Measurements from ENCODE around the gene FER. TPM values are rescaled to one million over a fixed set of nuclear protein-coding genes. Genes with fewer than 3 reads are reported as not detected.
"Not testable (repeated sequence)": the region's sequence is repeated elsewhere in the genome, so short reads cannot be mapped to it uniquely, and the experiment has no call there.

Gene FER
- total RNA-seq, 2 donors from 2014 or later, result 10.8 to 15.7 TPM

DNA sequence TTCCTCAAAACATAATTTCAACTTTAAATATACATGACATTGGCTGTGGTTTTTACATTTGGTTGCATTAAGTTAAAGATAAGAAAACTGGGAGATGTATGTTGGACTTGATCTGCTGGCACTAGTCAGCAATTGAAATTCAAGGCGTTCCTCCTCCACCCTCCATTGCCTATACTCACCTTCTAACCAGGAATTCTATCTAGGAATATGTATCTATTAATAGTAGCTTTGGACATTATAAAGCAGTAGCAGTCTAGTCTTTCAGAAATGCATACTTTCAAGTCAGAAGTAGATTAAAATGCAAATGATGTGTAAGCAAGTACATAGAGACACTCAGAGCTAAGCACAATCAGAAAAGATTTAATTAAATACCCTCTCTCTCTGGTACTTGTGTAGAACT lies 24.9 kb downstream of the FER start:
- H3K36me3 ChIP-seq, result no peaks in the 10 kb centered on the region
- intact Hi-C loops (cut with DNase I), result no loop called here

DNA sequence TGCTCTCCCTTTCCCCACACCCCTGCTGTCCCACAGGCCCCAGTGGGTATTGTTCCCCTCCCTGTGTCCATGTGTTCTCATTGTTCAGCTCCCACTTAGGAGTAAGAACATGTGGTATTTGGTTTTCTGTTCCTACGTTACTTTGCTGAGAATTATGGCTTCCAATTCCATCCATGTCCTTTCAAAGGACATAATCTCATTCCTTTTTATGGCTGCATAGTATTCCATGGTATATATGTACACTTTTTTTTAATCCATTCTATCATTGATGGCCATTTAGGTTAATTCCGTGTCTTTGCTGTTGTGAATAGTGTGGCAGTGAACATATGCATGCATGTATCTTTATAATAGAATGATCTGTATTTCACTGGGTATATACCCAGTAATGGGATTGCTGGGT lies 25.6 kb downstream of the FER start:
- no peaks in the 10 kb centered on the region for H3K36me3 ChIP-seq
- no peak overlapping the region for H3K27ac ChIP-seq
- no peak for DNase-seq
- intact Hi-C loops (cut with DNase I), result no loop called here
- no peak overlapping the region for H3K4me3 ChIP-seq
- H3K4me1 ChIP-seq, result no peaks in the 10 kb centered on the region
- H3K9ac ChIP-seq (ENCODE audit: low read depth in 2 of 2, low read length in 2 of 2), result no peak overlapping the region
- TF ChIP-seq, protein P1, sequence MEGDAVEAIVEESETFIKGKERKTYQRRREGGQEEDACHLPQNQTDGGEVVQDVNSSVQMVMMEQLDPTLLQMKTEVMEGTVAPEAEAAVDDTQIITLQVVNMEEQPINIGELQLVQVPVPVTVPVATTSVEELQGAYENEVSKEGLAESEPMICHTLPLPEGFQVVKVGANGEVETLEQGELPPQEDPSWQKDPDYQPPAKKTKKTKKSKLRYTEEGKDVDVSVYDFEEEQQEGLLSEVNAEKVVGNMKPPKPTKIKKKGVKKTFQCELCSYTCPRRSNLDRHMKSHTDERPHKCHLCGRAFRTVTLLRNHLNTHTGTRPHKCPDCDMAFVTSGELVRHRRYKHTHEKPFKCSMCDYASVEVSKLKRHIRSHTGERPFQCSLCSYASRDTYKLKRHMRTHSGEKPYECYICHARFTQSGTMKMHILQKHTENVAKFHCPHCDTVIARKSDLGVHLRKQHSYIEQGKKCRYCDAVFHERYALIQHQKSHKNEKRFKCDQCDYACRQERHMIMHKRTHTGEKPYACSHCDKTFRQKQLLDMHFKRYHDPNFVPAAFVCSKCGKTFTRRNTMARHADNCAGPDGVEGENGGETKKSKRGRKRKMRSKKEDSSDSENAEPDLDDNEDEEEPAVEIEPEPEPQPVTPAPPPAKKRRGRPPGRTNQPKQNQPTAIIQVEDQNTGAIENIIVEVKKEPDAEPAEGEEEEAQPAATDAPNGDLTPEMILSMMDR (IDR thresholded peaks at IDR 0.05), result no peak
- H3K9me3 ChIP-seq, result no peaks in the 10 kb centered on the region
- H3K27me3 ChIP-seq, result no peaks in the 10 kb centered on the region

More for the DNA sequence above, 24.9 kb downstream of the FER start:
- Histone ChIP-seq H3K9ac (ENCODE audit: low read depth in 2 of 2, low read length in 2 of 2) (no peak overlapping the region), H3K4me3 (no peak overlapping the region), H3K27ac (no peak overlapping the region), H3K4me1 (no peaks in the 10 kb centered on the region), H3K9me3 (no peaks in the 10 kb centered on the region), H3K27me3 (no peaks in the 10 kb centered on the region)
- no peak for DNase-seq
- TF ChIP-seq, protein P1 (IDR thresholded peaks at IDR 0.05), result no peak

DNA sequence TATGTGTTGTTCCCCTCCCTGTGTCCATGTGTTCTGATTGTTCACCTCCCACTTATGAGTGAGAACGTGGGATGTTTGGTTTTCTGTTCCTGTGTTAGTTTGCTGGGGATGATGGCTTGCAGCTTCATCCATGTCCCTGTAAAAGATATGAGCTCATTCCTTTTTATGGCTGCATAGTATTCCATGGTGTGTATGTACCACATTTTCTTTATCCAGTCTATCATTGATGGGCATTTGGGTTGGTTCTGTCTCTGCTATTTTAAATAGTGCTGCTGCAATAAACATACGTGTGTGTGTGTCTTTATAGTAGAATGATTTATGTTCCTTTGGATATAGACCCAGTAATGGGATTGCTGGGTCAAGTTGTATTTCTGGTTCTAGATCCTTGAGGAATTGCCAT lies 26.4 kb downstream of the FER start:
- H3K9ac ChIP-seq (ENCODE audit: low read depth in 2 of 2, low read length in 2 of 2); H3K27ac ChIP-seq; DNase-seq; H3K27me3 ChIP-seq; H3K36me3 ChIP-seq; H3K4me1 ChIP-seq; H3K4me3 ChIP-seq; intact Hi-C loops (cut with DNase I); H3K9me3 ChIP-seq: not testable (repeated sequence)

DNA sequence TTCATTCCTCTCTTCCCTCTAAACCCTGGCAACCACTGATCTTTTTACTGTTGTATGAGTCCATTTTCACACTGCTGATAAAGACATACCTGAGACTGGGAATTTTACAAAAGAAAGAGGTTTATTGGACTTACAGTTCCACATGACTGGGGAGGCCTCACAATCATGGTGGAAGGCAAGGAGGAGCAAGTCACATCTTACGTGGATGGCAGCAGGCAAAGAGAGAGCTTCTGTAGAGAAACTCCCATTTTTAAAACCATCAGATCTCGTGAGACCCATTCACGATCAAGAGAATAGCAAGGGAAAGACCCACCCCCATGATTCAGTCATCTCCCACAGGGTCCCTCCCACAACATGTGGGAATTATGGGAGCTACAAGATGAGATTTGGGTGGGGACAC lies 29.9 kb downstream of the FER start:
- intact Hi-C loops (cut with DNase I); H3K4me3 ChIP-seq; H3K9ac ChIP-seq (ENCODE audit: low read depth in 2 of 2, low read length in 2 of 2); H3K9me3 ChIP-seq; H3K27me3 ChIP-seq; DNase-seq; H3K36me3 ChIP-seq; H3K4me1 ChIP-seq; H3K27ac ChIP-seq: not testable (repeated sequence)

DNA sequence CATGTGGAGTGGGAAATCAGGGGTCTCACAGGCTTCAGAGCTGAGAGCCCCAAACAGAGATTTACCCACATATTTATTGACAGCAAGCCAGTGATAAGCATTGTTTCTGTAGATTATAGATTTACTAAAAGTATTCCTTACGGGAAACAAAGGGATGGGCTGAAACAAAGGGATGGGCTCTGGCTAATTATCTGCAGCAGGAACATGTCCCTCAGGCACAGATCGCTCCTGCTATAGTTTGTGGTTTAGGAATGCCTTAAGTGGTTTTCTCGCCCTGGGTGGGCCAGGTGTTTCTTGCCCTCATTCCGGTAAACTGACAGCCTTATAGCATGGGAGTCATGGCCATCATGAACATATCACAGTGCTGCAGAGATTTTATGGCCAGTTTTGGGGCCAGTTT lies 36.9 kb downstream of the FER start:
- H3K9me3 ChIP-seq; H3K27me3 ChIP-seq; H3K4me3 ChIP-seq; intact Hi-C loops (cut with DNase I); H3K27ac ChIP-seq; H3K9ac ChIP-seq (ENCODE audit: low read depth in 2 of 2, low read length in 2 of 2); H3K36me3 ChIP-seq; DNase-seq; H3K4me1 ChIP-seq: not testable (repeated sequence)

DNA sequence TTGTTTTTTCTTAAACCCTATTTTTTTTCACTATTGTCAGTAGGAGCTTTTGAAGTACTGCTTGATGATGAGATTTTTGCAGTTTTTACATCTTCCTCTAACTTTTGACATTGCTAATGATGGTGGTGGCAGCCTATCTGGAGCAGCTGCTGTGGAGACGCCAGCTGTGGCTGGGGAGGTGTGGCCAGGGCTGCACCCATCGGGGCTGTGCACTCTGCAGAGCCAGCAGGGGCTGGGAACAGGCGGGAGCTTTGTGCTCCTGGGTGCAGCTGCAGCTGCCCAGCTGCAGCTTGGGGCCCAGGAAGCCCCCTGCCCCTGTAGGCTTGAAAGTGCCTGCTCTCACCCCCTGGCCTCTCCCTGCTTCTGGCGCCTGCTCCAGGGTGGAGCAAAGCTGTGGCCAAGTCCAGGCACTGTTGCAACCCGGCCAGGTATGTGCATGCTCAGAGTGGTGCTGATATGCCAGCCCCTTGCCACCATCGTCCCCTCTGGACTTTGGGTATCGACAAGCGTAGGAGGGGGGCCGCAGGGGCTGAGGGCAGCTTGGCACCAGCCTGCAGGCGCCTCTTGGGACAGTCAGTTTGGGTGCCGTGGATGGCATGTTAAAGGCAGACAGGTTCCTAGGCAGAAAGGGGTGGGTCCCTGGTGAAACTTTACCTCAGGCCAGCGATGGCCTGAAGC lies 39.2 kb downstream of the FER start:
- DNase-seq, result no peak

DNA sequence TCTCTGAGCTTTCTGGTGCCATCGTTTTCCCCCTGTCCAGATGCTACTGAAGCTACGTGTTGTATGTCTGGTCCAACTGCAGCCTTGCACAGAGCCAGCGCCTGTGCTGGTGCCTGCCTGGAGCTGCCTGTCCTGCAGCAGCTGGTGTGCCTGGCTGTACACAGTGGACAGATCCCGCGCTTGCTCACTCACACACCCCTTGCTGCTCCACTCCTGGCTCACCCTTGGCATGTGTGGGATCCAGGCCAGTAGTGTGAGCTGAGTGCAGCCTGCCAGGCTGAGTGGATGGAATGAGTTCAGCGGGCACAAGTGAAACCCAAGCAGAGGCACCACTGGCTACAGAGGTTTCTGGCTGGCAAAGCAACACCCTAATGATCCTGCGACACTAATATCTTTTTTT lies 40.4 kb downstream of the FER start:
- Histone ChIP-seq H3K27ac (no peak overlapping the region), H3K36me3 (no peaks in the 10 kb centered on the region), H3K4me3 (no peak overlapping the region), H3K4me1 (no peaks in the 10 kb centered on the region), H3K9me3 (no peaks in the 10 kb centered on the region), H3K9ac (ENCODE audit: low read depth in 2 of 2, low read length in 2 of 2) (no peak overlapping the region), H3K27me3 (no peaks in the 10 kb centered on the region)
- TF ChIP-seq, protein P1 (IDR thresholded peaks at IDR 0.05), result no peak
- DNase-seq, result no peak
- intact Hi-C loops (cut with DNase I), result no loop called here

More for the DNA sequence above, 39.2 kb downstream of the FER start:
- no peaks in the 10 kb centered on the region for H3K4me1 ChIP-seq
- no peaks in the 10 kb centered on the region for H3K27me3 ChIP-seq
- H3K9ac ChIP-seq (ENCODE audit: low read depth in 2 of 2, low read length in 2 of 2), result no peak overlapping the region
- no peak overlapping the region for H3K4me3 ChIP-seq
- TF ChIP-seq, protein P1 (IDR thresholded peaks at IDR 0.05), result no peak
- H3K9me3 ChIP-seq, result no peaks in the 10 kb centered on the region
- H3K27ac ChIP-seq, result no peak overlapping the region
- no peaks in the 10 kb centered on the region for H3K36me3 ChIP-seq
- intact Hi-C loops (cut with DNase I), result no loop called here

Measured in colonic mucosa (tissue), 4 donors.